Activated T-helper 1 cell treated with anti-CD3 and anti-CD28 coated beads, Interleukin-2, amount 50 U/mL, for 16 hours (primary cell): Measurements from ENCODE around the gene ATP4B.
"Not testable (repeated sequence)": the region's sequence is repeated elsewhere in the genome, so short reads cannot be mapped to it uniquely, and the experiment has no call there.

Experiments
- DNase-seq, 2 donors: peaks; one replicate each; pipeline ENCODE4 v3.0.0-alpha.2; 2020; ENCODE audit warnings: low read depth in 1 of 2, low spot score in 1 of 2

Gene ATP4B

DNA sequence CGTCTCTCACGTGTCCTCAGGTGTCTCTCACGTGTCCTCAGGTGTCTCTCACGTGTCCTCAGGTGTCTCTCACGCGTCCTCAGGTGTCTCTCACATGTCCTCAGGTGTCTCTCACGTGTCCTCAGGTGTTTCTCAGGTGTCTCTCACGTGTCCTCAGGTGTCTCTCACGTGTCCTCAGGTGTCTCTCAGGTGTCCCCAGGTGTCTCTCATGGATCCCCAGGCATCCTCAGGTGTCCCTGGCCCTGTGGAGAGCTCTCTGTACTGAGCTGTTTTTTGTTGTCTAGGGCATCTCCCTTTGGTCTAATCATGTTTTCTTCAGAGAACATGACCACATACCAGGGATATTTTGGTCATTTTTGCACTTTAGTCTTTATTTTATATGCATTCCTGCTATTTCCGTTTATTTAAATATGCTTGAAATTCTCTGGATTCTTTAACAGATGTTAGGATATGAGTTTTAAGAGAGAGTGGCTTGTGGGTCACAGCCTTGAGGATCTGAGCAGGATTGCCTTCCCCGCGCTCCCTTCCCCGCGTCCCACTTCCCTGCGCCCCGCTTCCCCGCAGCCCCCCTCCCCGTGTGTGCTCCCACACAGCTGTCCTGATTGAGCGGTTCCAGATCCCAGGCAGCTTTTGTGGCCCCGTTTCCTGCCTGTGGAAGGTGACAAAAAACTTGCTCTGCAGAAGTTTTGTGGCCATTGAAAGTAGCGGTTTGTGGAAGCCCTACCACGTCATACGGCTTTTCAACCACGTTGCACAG is 31.9 kb downstream of the ATP4B start:
- DNase-seq, result no peak

GRCh38 chr13:113624640-113625304 is 33.2 kb downstream of the ATP4B start:
- not testable (repeated sequence) for DNase-seq

GRCh38 chr13:113624235-113624587 is 33.8 kb downstream of the ATP4B start:
- DNase-seq, result no peak

GRCh38 chr13:113623491-113624234 is 34.3 kb downstream of the ATP4B start:
- DNase-seq, result no peak

DNA sequence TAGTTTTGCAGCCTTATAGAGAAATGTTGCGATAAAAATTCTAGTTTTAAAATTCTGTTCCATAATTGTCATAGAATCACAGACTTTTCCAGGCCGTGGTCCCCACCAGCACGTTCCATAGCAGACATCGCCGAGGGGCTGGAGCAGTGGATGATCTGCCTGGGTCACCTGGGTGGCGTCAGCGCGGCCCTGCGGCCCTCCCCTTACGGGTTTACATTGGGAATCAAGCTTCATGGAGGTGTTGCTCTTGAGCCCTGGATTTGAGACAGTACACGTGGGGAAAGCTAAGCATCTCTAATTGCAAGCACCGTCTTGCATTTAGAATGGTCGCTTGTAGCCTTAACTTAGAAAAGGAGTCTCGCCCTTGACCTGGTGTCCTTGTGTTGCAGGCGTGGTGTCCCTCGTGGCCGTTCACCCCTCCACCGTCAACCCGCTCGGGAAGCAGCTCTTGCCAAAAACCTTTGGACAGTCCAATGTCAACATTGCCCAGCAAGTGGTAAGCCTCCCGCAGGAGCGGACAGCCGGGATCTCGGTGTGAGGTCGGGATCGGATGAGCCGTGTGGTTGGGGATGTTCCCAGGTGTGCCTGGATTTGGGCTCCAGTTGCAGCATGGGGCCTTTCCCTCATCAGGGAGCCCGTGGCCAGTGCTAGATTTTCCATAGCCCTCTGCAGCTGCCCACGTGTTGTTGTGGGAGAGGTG is 35.1 kb downstream of the ATP4B start:
- DNase-seq, result no peak

DNA sequence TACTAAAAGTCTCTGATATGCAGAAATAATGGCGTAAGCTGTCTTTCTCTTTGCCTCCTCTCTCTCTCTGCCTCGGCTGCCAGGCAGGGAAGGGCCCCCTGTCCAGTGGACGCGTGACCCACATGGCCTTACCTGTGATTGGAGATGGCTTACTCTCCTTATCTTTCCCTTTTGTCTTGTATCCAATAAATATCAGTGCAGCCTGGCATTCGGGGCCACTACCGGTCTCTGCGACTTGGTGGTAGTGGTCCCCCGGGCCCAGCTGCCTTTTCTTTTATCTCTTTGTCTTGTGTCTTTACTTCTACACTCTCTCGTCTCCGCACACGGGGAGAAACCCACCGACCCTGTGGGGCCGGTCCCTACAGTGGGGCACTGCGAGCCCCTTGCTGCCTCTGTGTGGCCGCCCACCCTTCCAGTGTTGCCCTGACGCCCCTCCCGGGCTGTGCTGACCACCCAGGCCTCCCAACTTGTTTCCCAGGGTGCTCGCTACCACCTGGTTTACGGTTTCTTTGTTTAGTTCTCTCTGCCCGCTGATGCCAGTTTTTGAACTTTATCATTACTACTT is 35.9 kb downstream of the ATP4B start:
- DNase-seq, result not testable (repeated sequence)

- DNase-seq, result not testable (repeated sequence)
Observed at GRCh38 chr13:113621498-113621897, 36.5 kb downstream of the ATP4B start.

DNA sequence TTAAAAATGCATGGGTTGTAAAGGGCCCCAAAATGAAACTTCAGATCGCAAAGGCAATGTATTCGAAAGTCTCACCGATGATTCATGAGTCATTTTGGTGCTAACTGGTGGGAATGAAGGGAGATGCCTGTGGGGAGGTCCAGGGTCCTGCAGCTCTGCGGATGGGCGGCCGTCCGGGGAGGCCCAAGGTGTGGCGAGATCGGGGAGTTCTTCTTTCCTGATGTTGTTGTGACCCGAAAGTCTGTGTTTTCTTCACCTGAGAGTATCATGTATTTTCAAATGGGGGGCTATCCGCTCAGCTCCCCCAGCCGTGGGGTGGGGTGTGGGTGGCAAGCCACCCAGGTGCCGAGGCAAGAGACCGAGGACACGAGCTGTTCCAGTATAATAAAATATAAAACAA is 37.0 kb downstream of the ATP4B start:
- no peak for DNase-seq

- DNase-seq, result no peak
Observed at GRCh38 chr13:113620036-113620796, 37.8 kb downstream of the ATP4B start.

DNA sequence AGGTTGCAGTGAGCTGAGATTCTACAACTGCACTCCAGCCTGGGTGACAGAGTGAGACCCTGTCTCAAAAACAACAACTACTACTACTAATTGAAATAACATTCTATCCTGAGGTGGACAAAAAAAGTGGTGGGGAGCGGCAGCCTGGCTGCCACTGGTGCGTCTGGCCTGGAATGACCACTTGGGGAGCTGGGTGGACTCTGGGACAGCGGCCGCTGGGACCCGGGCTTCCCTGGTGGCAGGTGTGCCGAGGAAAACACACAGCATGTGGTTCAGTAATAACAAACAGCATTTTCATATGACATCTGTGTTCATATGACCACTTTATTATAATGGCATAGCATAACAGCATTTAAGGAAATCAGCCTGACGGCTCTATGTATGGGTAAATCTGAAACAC is 39.5 kb downstream of the ATP4B start:
- no peak for DNase-seq

DNA sequence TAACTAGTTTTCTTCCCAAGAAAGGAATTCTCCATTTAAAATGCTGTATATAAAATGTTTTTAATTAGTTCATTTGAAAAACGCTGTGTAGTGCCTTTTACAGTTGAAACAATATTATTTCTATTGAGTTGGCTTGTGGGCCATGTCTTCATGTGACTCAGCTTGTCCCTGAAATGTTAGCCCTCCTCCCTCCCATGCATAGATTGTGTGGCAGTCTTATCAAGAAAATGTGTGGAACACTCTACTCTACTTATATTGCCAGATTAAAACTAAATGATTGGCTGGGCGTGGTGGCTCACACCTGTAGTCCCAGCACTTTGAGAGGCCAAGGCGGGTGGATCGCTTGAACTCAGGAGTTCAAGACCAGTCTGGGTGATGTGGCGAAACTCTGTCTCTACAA is 40.0 kb downstream of the ATP4B start:
- DNase-seq, result no peak

DNA sequence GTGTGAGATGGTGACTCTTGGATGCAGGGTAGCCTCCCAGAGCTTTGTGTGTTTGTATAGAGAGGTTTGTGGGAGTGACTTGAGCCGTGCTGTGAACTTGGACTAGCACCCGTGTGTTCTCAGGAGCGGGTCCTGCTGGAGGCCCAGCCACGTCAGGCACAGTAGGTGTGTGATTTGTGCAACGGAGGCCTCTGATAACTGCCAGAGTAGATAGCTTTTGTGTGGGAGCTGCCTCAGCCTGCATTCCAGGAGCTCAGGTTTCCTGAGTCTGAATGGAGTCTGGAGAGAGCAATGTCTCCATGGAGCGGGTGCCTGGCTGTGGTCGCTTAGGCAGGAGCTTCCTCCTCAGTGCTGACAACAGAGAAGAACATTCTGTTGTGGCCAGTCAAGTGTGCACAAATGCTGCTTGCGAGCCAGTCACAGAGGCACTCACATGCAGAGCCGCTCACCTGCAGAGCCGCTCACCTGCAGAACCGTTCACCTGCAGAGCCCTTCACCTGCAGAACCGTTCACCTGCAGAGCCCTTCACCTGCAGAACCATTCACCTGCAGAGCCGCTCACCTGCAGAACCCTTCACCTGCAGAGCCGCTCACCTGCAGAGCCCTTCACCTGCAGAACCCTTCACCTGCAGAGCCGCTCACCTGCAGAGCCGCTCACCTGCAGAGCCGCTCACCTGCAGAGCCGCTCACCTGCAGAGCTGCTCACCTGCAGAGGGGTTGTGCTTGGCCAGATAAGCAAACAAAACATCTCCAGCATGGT is 40.8 kb downstream of the ATP4B start:
- DNase-seq, result no peak

GRCh38 chr13:113616281-113616906 is 41.6 kb downstream of the ATP4B start:
- DNase-seq, result no peak

DNA sequence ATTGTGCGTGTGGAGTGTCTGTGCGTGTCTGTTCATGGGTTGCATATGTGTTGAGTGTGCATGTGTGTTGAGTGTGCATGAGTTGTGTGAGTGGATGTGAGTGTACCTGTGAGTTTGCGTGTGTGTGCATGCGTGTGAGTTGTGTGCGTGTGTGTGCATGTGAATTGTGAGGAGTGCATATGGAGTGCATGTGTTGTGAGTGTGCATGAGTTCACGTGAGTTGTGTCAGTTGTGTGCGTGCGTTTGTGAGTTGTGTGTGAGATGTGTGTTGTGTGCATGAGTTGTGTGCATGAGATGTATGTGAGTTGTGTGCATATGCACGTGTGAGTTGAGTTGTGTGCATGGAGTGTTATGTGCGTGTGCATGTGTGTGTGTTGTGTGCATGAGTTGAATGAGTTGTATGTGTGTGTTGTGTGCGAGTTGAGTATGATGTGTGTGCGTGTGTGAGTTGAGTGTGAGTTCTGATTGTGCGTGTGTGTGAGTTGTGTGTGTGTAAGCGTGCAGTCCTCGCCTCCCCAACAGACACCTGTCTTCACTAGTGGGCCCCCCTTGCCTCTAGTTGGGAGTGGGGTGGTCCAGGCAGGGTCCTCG is 44.1 kb downstream of the ATP4B start:
- DNase-seq, result no peak

DNA sequence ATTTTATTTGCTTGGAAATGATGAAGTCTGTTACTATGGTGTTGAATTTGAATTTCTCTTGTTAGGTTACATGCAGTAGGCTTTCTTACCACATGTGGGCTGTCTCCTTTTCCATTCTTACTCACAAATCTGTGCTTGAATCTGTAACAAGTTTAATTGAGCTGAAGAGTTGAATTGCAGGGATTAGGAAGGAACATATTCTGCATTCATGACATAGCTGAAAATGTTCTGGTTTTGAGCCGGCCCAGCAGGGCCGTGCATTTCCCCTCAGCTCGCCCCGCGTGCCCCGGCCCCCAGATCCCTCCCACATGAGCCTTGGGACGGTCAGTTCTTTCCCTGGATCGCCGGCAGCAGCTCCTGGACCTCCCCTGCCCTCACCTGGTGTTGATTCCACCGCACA is 45.4 kb downstream of the ATP4B start:
- DNase-seq, result no peak

GRCh38 chr13:113611996-113612395 is 46.0 kb downstream of the ATP4B start:
- DNase-seq, result no peak

DNA sequence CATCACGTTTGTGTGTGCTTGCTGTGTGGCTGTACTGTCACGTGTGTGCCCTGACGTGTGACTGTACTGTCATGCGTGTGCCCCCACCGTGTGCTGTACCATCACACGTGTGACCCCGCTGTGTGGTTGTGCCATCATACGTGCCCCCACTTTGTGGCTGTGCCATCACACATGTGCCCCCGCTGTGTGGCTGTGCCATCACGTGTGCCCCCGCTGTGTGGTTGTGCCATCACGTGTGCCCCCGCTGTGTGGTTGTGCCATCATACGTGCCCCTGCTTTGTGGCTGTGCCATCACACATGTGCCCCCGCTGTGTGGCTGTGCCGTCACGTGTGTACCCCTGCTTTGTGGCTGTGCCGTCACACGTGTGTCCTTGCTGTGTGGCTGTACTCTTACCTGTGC is 47.7 kb downstream of the ATP4B start:
- DNase-seq, result no peak

- no peak for DNase-seq
Observed at GRCh38 chr13:113609616-113610015, 48.4 kb downstream of the ATP4B start.

- DNase-seq, result no peak
Observed at GRCh38 chr13:113608967-113609533, 48.9 kb downstream of the ATP4B start.
